ENCODE results near the gene RAB40B.

RAB40B gene

DNA sequence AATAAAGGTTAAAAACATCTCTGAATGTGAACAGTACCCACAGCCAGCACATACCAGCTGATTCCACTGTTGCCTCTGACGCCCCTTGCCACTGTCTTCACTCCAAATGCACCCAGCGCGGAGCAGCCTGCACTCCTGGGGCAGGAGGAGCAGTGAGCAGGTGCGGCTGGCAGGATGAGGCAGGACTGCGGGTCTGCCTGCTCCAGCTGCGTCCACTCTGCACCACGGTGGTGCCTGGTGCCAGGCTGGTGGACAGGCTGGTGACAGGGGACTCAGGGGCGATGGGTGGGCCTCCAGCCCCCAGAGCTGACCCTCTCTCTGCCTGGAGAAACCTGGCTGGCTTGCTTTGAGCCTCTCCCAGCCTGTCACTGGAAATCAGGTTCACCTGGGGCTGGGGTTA lies 9.4 kb downstream of the RAB40B start:
- DNase-seq = no peak

DNA sequence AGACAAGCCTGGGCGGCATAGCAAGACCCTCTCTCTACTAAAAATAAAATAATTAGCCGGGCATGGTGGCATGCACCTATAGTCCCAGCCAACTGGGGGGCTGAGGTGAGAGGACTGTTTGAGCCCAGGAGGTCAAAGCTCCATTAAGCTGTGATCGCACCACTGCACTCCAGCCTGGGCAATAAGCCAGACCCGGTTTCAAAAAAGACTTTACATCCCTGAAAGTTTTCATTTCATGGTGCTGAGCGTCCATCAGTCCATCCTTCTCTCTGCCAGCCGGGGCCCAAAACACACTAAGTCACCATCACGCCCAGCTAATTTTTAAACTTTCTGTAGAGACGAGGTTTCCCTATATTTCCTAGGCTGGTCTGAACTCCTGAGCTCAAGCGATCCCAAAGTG lies 10.6 kb downstream of the RAB40B start:
- no peak for DNase-seq

DNA sequence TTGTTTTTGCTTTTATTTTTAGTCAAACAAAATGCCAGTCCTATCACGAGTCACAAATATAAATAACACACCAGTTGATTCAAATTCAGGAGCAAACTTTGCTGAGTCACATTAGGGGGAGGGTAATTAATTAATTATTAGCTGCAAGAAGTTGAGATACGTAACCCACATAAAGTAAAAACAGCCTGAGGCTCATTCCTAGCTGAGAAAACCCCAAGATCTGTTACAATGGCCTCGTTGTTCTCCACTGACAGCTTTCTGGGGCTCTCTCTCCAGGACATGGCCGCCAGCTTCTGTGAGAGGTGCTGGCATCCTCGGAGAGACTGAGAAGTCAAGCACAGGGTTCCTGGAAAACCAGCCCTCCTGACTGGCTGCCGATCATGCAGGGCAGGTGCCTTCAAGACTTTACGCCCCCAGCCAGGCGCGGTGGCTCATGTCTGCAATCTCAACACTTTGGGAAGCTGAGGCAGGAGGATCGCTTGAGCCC lies 11.1 kb downstream of the RAB40B start:
- DNase-seq = no peak

DNA sequence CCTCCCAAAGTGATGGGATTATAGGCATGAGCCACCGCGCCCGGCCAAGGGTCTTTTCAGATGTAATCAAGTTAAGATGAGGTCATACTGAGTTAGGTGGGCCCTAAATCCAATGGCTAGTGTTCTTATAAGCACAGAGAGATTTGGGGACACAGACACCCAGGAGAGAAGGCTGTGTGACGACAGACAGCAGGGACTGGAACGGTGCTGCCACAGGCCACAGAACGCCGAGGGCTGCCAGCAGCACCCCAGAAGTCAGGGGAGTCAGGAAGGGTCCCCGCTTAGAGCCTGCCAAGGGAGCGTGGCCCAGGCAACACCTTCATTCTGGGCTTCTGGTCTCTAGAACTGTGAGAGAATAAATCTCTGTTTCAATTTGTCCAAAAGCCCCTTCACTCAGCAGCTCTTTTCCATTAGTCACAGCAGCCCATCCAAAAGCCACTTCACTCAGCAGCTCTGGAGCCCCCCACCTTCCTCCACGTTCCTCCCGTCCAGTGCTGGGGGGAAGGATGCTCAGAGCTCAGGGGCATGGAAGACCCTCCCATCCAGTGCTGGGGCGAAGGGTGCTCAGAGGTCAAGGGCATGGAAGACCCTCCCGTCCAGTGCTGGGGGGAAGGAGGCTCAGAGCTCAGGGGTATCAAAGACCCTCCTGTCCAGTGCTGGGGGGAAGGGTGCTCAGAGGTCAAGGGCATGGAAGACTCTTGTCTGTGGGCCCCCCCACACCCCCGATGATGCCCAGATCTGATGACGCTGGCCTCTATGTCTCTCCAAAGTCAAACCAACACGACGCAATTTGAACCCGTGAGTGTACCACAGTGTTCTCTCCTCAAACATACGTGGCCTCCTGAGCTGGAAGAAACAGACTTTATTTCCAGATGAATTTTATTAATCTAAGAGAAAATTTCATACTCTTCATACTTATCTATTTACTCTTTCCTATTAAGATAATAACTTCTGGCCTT lies 11.9 kb downstream of the RAB40B start:
- no peak for DNase-seq

DNA sequence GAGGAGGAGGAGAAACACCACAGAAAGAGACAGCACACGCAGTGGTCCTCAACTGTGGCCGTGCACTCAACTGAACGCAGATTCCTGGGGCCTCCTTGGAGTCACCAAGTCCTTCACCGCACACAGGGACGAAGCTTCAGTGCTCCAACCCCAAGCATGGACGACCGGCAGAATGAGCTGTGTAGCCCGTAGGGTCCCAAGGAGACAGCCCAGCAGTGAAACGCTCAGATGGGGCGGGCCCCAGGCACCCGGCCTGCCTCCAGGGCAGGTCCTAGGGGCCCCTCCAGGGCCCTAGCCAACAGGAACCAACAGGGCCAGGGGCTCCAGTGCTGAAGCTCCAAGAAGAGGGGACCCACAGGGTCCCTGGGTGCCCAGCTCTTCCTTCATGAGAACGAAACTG lies 13.2 kb downstream of the RAB40B start:
- no peak for DNase-seq

DNA sequence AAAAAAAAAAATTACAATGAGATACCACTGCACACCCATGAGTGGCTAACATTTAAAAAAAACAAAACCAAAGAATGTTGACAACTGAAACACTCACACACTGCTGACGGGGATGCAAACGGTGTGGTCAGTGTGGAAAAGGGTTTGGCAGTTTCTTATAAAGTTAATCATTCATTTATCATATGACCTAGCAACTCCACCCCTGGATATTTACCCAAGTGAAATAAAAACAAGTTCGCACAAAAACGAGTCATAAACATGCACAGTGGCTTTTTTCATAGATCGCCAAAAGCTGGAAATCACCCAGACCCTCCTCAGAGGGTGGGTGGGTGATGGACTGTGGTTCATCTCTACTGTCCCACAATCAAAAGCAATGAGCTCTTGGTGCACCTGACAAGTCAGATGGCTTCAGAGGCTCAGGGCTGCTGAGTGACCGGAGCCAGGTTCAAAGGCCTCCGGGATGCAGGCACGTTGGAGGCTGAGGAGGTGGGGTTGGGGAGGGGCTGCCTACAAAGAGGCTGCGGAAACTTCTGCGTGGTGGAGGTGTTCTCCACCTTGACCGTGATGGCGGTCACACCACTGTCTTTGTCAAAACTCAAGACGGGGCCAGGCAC lies 14.2 kb downstream of the RAB40B start:
- no peak for DNase-seq

DNA sequence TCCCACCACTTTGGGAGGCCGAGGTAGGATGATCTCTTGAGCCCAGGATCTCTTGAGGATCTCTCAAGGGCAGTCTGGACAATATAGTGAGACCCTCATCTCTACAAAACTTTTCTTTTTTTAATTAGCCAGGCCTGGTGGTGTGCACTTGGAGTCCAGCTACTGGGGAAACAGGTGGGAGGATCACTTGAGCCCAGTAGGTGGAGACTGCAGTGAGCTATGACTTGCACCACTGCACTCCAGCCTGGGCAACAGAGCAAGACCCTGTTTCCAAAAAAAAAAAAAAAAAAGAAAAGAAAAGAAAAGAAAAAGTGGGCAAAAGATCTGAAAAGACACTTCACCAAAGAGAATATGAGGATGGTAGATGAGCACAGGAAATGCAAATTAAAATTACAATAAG lies 15.0 kb downstream of the RAB40B start:
- DNase-seq = no peak

DNA sequence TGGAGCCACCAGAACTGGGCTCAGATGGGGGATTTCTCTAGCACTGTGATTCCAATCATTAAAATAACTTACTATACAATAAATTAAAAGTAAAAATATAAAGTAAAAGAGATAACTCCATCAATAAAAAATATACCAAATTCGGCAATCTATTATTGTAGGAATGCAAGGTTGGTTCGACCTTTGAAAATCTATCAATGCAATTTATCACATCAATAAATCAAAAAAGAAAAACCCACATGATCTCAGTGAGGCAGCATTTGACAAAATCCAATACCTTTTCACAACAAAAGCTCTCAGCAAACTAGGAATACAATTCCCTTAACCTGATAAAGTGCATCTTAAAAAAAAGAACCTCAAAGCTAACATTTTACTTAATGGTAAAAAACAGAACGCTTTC lies 17.0 kb downstream of the RAB40B start:
- DNase-seq = no peak

DNA sequence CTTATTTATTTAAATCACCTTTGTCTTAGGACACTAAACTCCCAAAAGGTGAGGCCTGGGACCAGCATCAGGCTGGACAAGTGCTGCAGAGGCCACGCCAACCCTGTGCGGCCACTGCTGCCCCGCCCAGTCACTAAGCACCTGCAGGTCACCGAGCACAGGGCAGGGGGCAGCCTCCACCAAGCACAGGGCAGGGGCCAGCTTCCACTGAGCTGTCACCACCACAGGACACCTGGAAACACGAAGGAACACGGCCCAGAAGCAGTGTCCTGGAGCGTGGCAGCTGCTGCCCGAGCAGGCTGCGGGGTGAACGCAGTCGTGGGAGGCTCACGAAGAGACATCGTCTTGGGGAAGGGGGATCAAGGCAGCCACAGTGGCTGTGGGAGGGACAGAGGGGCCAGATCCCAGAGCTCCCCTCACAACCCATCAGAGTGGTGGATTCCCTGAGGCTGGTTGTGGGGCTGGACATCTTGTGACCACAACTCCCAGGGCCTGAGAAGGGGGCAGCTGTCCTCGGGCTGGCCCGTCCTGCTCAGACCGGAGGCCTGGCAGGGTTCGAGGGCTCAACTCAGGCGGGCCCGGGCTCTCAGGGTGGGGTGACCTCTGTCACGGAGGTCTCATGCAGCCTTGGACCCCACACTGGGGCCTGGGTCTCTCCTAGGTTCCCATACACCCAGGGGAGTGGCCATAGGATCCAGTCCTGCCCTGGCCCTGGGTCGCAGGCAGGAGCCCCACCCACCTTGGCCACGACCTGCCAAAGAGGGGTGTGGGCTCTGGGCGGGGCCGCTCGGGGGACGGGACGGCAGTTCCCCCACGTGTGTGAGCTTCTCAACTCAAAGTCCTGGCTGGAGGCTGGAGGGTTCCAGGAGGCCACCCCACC lies 18.7 kb downstream of the RAB40B start:
- DNase-seq = no peak

DNA sequence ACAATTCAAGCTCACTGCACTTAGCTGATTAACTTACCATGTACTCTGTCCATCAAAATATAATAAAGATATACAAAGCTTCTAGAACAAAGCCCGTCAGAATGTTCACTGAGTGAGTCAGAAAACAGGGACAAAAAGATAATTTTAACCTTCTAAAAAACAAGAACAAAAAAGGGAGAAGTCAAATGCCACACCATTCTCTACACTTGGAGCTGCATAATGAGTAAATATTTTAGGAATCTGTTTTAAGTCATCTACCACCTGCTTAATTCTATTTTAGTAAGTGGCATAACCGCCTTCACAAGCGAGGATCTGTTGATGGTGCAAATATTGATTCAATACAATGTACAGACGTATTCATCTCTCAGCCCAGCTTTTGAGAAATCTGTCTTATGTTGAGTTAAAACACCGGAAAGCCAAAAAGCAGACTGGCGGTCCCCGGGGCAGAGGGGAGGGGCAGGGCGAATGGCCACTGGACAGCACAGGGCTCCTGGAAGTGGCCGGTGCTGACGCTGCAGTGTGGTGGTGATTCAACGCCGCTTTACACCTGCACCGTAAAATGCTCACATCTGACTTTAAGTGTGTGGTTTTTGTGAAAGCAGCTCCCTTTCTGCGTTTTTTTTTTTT lies 20.1 kb downstream of the RAB40B start:
- no peak for DNase-seq

DNA sequence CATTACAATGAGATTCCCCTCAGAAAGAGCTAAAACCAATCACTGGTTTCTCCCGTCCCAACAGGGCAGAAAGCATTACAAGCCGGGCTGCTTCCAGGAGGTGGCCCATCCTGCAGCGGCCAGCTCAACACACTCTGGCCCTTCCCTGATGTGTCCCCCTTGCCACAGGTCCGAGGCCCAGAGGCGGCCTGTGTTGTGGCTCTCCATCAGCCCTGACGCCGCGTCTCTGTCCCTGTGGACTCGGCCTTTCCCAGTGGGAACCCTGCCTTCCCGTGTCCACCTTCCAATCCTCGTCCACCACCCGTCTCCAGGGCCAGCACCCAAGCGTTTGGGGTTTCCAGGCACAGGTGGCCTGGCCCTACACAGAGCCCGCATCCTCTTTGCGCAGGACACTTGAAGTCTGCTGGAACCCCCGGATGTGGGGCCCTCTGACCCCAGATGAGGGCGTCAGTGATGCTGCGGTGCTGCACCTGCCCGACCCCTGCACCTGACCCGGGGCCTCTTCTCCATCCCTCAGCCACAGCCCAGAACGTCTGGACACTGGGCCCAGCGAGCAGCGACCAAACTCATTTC lies 21.1 kb downstream of the RAB40B start:
- no peak for DNase-seq

DNA sequence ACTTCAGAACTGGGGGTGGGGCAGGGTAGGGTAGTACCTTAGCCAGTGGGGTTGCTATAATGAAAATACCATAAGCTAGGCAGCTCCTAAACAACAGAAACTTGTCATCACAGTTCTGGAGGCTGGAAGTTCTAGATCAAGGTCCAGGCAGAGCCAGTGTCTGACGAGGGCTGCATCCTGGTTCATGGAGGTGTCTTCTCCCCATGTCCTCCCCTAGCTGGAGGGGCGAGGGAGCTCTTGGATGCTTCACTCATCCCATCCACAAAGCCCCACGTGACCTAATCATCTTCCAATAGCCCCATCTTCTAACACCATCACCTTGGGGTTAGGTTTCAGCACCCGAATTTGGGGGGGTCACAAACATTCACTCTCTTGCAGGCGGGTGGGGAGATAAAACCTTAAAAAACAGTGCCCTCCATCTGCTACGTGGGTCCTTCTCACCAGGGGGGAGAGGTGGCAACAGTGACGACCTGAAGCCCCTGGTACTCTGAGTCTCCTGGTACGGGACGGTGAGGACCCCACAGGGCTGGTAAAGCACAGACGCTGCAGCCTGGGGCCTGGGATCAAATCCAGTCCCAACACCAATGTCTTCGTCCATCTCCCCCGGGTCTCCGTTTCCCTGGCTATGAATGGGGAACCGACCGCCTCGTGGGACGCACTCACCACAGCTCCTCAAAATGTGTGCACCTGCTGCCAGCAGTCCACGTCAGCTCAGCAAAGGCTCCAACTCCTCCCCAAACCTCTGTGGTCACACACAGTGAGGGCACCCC lies 22.8 kb downstream of the RAB40B start:
- DNase-seq = no peak

DNA sequence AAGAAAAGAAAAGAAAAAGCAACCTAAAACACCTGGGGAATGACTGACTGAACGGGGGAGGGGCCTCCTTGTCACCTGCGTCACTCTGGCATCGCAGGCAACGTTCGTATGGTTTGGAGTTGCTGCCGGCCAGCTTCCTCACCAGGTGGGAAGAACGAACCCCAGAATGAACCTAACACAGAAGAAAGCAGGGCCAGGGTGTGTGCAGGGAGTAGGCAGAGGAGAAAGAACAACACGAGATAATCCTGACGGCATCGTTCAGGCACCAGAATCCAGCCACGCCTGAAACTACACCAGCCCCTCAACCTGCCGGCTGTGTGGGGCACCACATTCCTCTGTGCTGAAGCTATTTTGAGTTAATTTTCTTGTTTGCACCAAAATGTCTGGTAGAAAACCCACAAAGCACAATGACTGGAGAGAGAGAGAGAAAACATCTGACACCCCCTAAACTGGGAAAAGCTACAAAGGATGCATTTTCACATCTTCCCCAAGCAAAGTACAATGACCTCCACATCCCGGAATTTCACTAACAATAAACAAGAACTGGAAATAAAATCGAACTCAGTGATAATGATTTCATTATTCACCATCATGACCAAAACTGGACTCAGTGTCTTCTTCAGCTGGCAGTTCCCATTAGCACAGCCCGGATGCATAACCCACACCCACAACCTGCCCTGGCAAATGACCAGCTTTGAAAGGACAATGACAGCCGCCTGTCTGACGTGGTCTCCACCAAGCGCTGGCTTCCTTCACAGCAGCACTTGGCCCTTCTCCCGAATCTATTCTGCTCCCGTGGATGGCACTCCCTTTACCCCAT lies 23.6 kb downstream of the RAB40B start:
- DNase-seq = no peak

DNA sequence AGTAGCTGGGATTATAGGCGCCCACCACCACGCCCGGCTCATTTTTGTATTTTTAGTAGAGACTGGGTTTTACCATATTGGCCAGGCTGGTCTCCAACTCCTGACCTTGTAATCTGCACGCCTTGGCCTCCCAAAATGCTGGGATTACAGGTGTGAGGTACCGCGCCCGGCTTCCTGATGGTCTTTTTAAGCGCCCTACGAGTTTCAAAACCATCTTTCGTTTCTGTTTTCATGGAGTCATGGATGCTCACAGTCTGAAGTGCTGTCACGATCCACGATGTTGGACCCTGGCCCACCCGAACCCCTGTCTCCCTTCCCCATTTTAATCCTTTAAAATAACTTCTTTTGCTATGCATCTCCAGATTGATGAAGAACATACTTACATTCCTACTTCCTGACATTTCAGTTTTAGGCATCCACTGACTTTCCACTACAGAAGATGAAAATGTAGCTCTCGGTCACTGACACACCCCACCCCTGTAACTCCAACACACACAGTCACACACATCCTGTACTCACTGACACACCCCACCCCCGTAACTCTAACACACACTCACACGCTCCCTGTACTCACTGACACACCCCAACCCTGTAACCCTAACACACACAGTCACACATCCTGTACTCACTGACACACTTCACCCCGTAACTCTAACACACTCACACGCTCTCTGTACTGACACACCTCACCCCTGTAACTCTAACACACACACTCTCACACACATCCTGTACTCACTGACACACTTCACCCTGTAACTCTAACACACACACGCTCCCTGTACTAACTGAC lies 27.6 kb downstream of the RAB40B start:
- DNase-seq = no peak

DNA sequence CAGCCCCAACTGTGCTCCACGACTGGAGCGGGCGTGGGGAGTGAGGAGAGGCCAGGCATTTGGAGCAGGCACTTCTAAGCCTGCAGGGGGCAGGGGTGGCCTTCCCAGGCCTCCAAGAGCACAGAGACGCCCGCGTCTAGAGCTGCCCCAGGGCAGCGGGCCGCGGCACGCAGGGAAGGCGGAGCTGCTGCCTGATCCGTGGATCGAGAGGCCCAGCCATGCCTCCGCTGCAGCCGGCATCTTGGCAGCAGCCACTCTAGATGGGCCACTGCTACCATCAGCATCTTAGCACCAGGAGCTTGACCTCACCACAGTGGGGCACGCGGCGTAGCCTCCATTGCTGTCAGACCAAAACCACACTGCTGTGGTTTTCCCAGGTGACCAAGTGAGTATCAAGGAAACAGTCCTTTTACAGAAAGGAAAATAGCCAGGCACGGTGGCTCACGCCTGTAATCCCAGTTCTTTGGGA lies 29.8 kb downstream of the RAB40B start:
- no peak for DNase-seq

DNA sequence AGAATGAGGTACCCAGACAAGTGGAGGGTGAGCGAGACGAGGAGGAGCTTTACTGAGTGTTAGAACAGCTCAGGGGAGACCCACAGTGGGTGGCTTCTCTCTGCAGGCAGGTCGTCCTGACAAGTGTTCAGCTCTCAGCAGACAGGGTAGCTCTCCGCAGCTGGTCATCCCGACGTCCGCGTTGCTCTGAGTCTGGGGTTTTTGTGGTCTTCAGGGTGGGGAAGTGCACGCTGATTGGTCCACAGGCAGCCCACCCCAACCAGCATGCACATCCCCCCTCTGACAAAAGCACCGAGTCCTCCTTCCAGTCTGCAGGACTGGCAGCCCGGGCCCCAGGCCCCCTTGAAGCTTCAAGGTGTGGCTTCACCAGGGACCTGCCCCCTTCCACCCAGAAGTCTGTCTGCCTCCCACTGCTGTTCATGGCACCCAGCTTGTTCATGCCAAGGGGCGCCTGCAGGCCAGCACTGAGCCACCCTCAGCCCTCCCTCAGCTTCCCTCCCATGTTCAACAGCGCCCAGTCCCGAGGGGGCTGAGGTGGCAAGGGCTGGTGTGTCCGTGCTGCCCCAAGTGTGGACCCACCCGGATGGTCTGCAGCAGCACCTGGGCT lies 30.4 kb downstream of the RAB40B start:
- DNase-seq = no peak

DNA sequence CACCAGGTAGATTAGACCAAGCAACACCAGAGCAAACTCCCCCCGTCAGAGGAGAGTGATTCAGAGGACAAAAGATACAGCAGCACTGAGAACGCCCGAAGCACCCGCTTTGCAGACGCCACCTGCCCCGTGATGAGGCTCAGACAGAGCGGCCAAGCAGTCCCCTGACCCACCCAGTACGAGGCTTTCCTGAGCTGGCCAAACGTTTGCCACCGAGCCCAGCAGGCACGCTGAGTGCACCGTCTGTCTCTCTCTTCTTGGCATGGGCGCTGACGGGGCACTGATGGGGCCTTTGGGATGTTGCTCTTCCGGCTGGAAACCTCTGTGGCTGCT lies 30.9 kb downstream of the RAB40B start:
- DNase-seq = no peak

DNA sequence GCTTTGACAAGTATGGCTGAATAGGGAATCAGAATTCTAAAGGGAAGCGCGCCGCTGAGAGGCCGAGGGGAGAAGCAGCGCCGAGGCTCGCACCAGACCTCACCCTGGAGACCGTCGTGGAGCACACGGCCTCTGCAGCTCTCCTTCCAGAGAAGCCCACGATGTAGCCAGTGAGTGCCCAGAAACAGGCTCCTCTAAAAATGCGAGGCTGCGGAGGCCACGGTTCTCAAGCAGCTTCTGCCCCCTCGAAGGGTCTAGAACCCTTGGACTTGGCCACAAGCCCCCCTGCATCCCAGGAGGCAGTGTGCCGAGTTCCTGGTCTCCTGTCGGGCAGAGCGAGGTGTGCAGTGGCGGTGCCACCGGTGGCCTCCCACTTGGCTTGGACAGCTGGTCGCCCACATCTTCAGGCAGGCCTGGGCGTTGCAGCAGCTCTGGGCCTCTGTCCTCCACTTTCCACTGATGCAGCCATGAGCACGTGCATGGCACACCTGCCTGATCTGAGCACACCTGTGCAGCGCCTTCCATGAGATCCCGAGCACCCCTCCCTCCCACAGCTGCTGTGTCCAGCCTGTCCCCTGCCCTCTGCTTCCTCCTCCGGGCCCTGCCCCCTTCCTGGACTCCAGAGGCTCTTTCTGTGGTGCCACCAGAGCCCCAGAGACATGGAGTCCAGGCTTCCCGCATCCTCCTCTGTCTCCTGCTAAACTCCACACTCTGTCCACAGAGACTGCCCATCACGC lies 31.4 kb downstream of the RAB40B start:
- DNase-seq = no peak

DNA sequence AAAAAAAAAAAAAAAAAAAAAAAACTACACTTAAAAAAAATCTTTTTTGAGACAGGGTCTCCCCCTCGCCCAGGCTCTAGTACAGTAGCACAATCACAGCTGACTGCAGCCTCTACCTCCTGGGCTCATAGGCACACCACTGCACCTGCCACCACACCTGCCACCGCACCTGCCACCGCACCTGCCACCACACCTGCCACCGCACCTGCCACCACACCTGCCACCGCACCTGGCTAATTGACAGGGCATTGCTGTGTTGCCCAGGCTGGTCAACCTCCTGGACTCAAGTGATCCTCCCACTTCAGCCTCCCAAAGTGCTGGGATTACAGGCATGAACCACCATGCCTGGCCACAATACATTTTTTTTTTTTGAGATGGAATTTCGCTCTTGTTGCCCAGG lies 32.6 kb downstream of the RAB40B start:
- DNase-seq = no peak

All from NCI-H226 (cell line).